ENCODE results near the gene CCDC85A.

CCDC85A gene

DNA sequence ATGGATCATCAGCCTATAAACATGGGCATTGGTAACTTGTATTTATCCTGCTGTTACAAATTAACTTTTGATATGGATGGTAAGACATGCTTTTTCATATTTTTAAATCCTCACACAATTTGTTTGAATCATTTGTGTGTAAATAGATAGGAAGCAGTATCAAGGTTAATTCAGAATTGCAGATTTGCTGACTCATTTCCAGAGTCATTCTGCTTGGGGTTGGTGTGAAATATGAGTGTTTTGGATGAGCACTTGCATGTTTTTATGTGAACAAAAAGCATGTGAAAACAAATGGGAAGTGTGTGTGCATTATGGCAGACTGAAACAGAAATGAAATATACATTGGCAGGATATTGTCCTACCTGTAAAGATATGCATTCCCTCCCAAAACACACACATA, 11.8 kb downstream of the CCDC85A start:
- no peak for DNase-seq

GRCh38 chr2:56197816-56198215, 14.0 kb downstream of the CCDC85A start:
- no peak for DNase-seq

DNA sequence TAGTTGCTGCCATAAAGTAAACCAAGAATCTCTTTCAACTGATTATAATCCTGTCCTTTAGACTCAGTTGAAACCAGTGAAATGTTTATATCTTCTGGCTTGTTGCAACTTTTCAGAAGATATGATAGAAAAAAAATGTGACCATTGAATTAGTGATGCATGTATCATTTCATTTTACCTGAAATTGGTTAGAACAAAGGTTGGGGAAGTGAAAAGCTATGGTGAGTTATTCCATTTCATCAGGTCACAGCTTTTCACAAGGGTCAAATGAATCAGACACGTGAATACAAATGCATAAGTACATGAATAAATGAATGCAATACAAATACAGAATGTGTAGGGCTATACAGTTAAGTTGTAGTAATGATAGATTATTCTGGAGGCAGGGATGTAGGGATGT, 15.1 kb downstream of the CCDC85A start:
- DNase-seq = no peak

DNA sequence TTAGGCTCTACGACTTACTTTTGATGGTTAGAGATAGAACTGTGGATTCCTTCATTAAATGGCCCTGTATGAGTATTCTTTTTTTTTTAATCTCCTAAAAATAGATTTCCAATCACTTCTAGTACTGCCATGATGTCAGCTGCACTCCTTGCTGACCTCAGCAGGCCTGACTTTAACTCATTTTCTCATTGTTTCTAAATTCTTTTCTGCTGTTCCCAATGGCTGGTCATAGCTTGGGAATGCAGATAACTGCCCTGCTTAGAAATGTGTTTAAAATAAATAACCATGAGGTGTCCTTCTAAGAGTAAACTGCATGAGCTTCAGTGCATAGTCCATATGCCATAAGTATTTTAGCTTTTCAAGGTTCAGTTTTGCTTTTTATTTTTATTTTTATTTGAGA, 15.7 kb downstream of the CCDC85A start:
- no peak for DNase-seq

GRCh38 chr2:56202381-56203121, 18.8 kb downstream of the CCDC85A start:
- DNase-seq = no peak

- DNase-seq = no peak
Measured at GRCh38 chr2:56204556-56204955, 20.8 kb downstream of the CCDC85A start.

DNA sequence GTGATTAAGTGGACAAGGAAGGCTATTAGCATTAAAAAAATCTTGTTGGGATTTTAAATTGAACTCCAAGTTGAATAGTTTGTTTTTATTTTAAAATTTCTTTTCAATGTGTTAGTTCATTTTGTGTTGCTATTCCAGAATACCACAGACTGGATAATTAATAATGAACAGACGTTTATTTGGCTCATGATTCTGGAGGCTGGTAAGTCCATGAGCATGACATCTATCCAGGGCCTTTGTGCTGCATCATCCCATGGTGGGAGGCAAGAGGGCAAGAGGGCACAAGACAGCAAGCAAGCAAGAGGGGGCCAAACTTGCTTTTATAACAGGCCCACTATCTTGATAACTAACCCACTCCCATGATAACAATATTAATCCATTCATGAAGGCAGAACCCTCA, 22.5 kb downstream of the CCDC85A start:
- DNase-seq = no peak

DNA sequence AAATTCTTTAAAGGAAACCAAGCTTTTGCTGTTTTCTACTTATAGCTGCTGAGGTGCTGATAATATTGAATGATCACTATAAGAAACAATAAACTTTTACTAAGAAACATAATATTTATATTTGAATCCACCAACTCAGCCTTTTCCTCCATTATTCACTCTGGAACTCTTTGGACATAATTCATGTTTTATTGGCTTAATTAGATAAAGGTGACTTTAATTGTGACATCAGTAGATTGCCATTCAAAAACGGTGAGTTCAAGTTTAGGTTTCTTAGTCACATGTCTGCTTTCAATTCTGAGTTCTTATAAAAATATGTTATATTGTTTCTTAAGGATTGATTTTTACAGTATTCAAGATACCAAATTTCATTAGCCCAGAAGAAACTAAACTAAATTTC, 24.0 kb downstream of the CCDC85A start:
- no peak for DNase-seq

GRCh38 chr2:56208380-56208779, 24.6 kb downstream of the CCDC85A start:
- DNase-seq = no peak

DNA sequence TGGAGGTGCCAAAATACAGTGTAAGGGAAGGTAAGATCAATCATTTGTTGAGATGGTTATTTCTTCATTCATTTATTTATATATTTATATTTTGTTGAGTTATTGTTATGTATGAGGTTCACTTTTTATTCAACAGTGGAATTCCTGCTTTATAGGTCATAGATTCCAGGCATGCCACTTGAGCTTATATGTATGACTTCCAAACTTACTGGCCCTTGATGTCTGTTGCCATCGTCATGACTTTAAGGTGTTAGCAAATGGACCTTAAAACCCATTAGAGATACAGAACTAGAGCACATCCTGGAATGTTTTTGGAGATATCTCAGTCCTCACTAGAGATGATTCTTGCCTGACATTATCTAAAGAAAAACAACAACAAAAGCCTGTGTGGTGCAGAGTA, 25.9 kb downstream of the CCDC85A start:
- DNase-seq = no peak

GRCh38 chr2:56210291-56210690, 26.5 kb downstream of the CCDC85A start:
- DNase-seq = no peak

DNA sequence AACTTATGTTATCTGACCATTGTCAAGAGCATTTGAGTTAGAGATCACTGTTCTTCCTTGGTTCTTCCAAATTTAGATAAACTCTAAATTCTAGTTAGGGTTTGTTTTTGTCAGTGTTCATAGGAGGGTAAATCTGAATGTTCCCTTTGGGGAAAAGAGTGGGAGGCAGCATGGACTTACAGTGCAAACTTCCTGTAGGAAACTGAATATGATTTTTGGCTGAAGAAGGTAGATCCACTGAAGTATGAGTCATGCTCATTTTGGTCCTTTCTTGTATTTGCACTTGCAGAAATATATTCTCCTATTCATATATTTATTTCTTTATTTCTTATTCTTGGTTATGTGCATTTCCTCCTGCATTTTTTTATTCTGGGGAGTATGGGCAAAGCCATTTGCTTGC, 27.3 kb downstream of the CCDC85A start:
- no peak for DNase-seq

GRCh38 chr2:56215911-56216310, 32.1 kb downstream of the CCDC85A start:
- DNase-seq = no peak

GRCh38 chr2:56217106-56217505, 33.3 kb downstream of the CCDC85A start:
- DNase-seq = no peak

GRCh38 chr2:56222481-56222880, 38.7 kb downstream of the CCDC85A start:
- peak in 1 of 2 experiments; percentile 4 for DNase-seq

DNA sequence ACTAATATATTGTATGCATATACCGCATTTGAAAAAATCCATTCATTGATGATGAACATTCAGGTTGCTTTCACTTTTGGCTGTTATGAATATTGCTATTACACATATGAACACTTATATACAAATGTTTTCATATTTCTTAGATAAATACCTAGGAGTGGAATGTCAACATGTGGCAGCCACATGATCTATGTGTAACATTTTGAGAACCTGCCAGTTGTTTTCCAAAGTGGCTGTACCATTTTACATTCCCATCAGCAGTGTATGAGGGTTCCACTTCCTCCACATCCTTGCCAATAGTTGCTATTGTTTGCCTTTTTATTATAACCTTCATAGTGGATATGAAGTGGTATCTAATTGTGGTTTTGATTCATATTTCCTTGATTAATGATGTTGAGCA, 40.5 kb downstream of the CCDC85A start:
- DNase-seq = no peak

- DNase-seq = no peak
Measured at GRCh38 chr2:56227811-56228210, 44.0 kb downstream of the CCDC85A start.

DNA sequence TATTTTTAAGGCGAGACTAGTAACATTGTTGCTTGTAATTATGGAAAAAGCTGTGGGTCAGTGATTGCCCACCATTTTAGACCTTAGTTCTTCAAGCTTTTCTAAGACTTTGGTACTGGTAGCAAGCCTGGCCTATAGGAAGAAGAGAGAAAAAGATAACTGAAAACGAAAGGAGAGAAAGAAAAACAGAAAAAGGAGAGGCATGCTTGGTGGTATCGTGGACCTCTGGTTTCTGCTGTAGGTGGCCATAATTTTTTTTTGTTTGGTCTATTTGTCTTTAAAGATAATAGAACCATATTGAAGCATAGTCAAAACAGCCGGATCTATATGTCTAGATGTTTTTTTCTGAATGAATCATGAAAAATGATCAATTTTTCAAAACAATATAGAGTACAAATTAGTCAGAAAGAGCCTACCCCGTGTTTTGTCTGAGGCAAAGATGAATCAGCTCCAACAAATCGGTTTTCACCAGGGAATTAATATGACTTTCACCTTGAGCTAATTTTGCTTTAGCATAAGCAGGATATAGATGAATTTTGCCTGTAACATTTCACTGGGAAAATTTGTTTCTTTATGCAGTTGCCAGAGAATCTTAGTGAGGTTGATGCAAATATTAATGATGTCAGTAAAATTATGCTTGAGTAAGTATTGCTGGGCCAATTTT, 45.7 kb downstream of the CCDC85A start:
- no peak for DNase-seq

GRCh38 chr2:56230156-56230555, 46.4 kb downstream of the CCDC85A start:
- DNase-seq = no peak

DNA sequence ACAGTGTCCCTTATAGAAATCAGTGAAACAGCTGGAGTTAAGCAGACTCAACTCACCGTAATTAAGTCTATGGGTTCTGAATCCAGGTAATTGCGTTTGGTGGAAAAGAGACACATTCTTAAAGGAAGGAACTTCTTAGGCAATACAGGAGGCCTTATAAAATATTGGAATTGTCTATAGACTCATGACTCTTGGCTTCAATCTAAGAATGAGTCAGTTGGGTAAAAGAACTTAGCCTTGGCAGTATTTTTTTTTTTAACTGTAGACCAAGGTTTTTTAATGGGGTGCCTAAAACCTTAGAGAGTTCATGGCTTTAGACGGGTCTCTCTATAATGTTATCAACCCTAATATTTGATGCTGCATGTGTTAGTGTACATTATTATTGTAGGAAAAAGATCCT, 47.6 kb downstream of the CCDC85A start:
- no peak for DNase-seq

DNA sequence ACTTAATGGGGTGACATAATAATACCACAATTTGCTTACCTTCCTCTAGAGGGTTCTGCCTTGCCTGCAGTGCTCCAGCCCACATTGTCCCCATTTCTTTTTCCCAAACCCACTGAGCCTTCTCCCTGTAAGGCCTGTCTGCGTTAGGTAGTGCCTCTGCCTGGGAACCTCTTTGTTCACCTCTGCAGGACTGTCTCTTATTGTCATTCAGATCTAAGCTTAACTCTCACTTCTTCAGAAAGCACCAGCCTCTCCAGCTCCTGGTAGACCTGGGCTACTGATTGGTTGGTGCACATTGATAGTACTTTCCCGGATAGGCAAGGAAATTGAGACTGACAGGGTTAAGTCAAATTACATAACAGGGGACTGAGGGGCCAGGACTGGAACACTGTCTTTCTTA, 49.1 kb downstream of the CCDC85A start:
- no peak for DNase-seq

GRCh38 chr2:56234241-56234640, 50.5 kb downstream of the CCDC85A start:
- no peak for DNase-seq

DNA sequence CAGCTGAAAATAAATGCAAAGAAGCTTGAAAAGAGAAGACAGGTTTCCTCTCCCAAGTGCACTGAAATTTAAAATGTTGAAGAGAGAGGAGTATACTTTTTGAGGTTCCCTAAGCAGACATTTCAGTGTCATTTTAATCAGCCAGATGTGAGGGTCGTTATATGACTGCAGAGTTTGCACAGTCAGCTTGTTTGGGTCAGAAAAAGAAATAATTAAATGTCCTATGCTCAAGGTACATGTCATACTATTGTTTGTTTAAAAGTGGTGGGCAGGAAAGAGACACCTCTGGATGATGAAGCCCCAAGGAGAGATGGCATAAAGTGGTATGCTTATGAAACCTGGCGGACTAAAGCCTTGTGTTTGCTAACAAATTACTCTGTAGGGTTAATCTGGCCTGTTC, 55.2 kb downstream of the CCDC85A start:
- no peak for DNase-seq

- no peak for DNase-seq
Measured at GRCh38 chr2:56239437-56239836, 55.6 kb downstream of the CCDC85A start.

DNA sequence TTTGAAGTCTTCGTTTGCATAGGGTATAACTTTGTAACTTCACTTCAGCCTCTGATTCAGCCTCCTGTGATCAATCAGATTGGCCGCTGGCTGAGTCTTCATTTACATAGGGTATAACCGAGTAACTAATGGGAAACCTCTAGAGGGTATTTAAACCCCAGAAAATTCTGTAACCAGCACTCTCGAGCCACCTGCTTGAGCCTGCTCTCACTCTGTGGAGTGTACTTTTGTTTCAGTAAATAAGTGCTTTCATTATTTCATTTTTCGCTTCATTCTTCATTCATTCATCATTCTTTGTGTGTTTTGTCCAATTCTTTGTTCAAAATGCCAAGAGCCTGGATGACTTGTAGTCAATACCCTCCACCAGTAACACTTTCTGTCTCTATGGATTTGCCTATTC, 56.4 kb downstream of the CCDC85A start:
- no peak for DNase-seq

Measured in cerebellar nuclear complex (tissue), 1 donor.